Memory B cell (primary cell): Measurements from ENCODE around the gene MAP2K3.

Experiments used
- ATAC-seq: fragments of 150-1000 bp; cut with Tn5 transposase; 2 replicates; pipeline ENCODE4 v1.10.0; 2021; ENCODE audit warnings: low read depth, mild to moderate bottlenecking, moderate library complexity
- DNase-seq, 2 donors: peaks; one replicate each; pipeline ENCODE4 v3.0.0; 2022; ENCODE audit warnings: low spot score in 2 of 2
- H3K27ac Mint-ChIP-seq: one replicate; pipeline ENCODE4 v1.8.0; 2022; ENCODE audit warnings: mild to moderate bottlenecking, moderate library complexity, mixed read lengths
- H3K27me3 Mint-ChIP-seq: one replicate; pipeline ENCODE4 v1.8.0; 2022; ENCODE audit warnings: mixed read lengths
- H3K36me3 Mint-ChIP-seq: one replicate; pipeline ENCODE4 v1.8.0; 2022; ENCODE audit warnings: mild to moderate bottlenecking, mixed read lengths
- H3K4me1 Mint-ChIP-seq: one replicate; pipeline ENCODE4 v1.8.0; 2022; ENCODE audit warnings: mixed read lengths
- H3K4me3 Mint-ChIP-seq: one replicate; pipeline ENCODE4 v1.8.0; 2022; ENCODE audit warnings: mild to moderate bottlenecking, moderate library complexity, mixed read lengths
- H3K9me3 Mint-ChIP-seq: one replicate; pipeline ENCODE4 v1.8.0; 2022; ENCODE audit warnings: mixed read lengths

Gene MAP2K3

GRCh38 chr17:21354796-21355385 lies 70.4 kb downstream of the MAP2K3 start:
- H3K36me3 Mint-ChIP-seq, result peaks cover 2% of the 10 kb centered on the region
- no peak overlapping the region for H3K4me3 Mint-ChIP-seq
- peaks cover 17% of the 10 kb centered on the region for H3K27me3 Mint-ChIP-seq
- H3K27ac Mint-ChIP-seq, result no peak overlapping the region
- peaks cover 3% of the 10 kb centered on the region for H3K4me1 Mint-ChIP-seq
- ATAC-seq, result no peak
- H3K9me3 Mint-ChIP-seq, result peaks cover 8% of the 10 kb centered on the region
- no peak for DNase-seq

- no peak for ATAC-seq
- peaks cover 2% of the 10 kb centered on the region for H3K36me3 Mint-ChIP-seq
Measured at GRCh38 chr17:21355586-21355985, 71.1 kb downstream of the MAP2K3 start.

GRCh38 chr17:21356537-21357127 lies 72.1 kb downstream of the MAP2K3 start:
- Mint-ChIP-seq H3K27ac (no peak overlapping the region), H3K36me3 (peaks cover 2% of the 10 kb centered on the region), H3K4me1 (peaks cover 4% of the 10 kb centered on the region), H3K27me3 (peaks cover 17% of the 10 kb centered on the region), H3K4me3 (no peak overlapping the region), H3K9me3 (peaks cover 8% of the 10 kb centered on the region)
- DNase-seq, result no peak
- no peak for ATAC-seq

More at GRCh38 chr17:21355586-21355985, 71.1 kb downstream of the MAP2K3 start:
- peaks cover 17% of the 10 kb centered on the region for H3K27me3 Mint-ChIP-seq
- no peak for DNase-seq
- H3K9me3 Mint-ChIP-seq, result peaks cover 8% of the 10 kb centered on the region
- no peak overlapping the region for H3K4me3 Mint-ChIP-seq
- H3K4me1 Mint-ChIP-seq, result peaks cover 4% of the 10 kb centered on the region
- no peak overlapping the region for H3K27ac Mint-ChIP-seq

- ATAC-seq, result no peak
- peaks cover 8% of the 10 kb centered on the region for H3K9me3 Mint-ChIP-seq
- DNase-seq, result no peak
- peaks cover 2% of the 10 kb centered on the region for H3K36me3 Mint-ChIP-seq
- no peak overlapping the region for H3K27ac Mint-ChIP-seq
- H3K4me1 Mint-ChIP-seq, result peaks cover 4% of the 10 kb centered on the region
- H3K4me3 Mint-ChIP-seq, result no peak overlapping the region
- peaks cover 17% of the 10 kb centered on the region for H3K27me3 Mint-ChIP-seq
Measured at GRCh38 chr17:21357281-21357680, 72.8 kb downstream of the MAP2K3 start.

- peaks cover 8% of the 10 kb centered on the region for H3K9me3 Mint-ChIP-seq
- H3K4me3 Mint-ChIP-seq, result no peak overlapping the region
- H3K27me3 Mint-ChIP-seq, result peaks cover 17% of the 10 kb centered on the region
- ATAC-seq (no peak), DNase-seq (no peak)
- peaks cover 4% of the 10 kb centered on the region for H3K4me1 Mint-ChIP-seq
- H3K27ac Mint-ChIP-seq, result no peak overlapping the region
- H3K36me3 Mint-ChIP-seq, result peaks cover 2% of the 10 kb centered on the region
Measured at GRCh38 chr17:21357696-21358656, 73.5 kb downstream of the MAP2K3 start.

GRCh38 chr17:21358682-21359482 lies 74.4 kb downstream of the MAP2K3 start:
- Mint-ChIP-seq H3K4me3 (no peak overlapping the region), H3K4me1 (peaks cover 4% of the 10 kb centered on the region), H3K36me3 (peaks cover 2% of the 10 kb centered on the region), H3K27ac (no peak overlapping the region), H3K9me3 (peaks cover 8% of the 10 kb centered on the region), H3K27me3 (peaks cover 12% of the 10 kb centered on the region)
- DNase-seq (no peak), ATAC-seq (no peak)

GRCh38 chr17:21359483-21359840 lies 75.0 kb downstream of the MAP2K3 start:
- Mint-ChIP-seq H3K9me3 (peaks cover 10% of the 10 kb centered on the region), H3K4me1 (peaks cover 4% of the 10 kb centered on the region), H3K27ac (no peak overlapping the region), H3K4me3 (no peak overlapping the region), H3K27me3 (peaks cover 12% of the 10 kb centered on the region), H3K36me3 (peaks cover 2% of the 10 kb centered on the region)
- ATAC-seq (no peak), DNase-seq (no peak)

- peaks cover 2% of the 10 kb centered on the region for H3K36me3 Mint-ChIP-seq
- ATAC-seq, result no peak
- no peak overlapping the region for H3K4me3 Mint-ChIP-seq
- no peak overlapping the region for H3K27ac Mint-ChIP-seq
- peaks cover 12% of the 10 kb centered on the region for H3K27me3 Mint-ChIP-seq
- no peak for DNase-seq
- peaks cover 4% of the 10 kb centered on the region for H3K4me1 Mint-ChIP-seq
- peaks cover 10% of the 10 kb centered on the region for H3K9me3 Mint-ChIP-seq
Measured at GRCh38 chr17:21360048-21360447, 75.5 kb downstream of the MAP2K3 start.

GRCh38 chr17:21361020-21361809 lies 76.7 kb downstream of the MAP2K3 start:
- ATAC-seq (no peak), DNase-seq (no peak)
- Mint-ChIP-seq H3K36me3 (peaks cover 2% of the 10 kb centered on the region), H3K27ac (no peak overlapping the region), H3K9me3 (peaks cover 10% of the 10 kb centered on the region), H3K27me3 (peaks cover 12% of the 10 kb centered on the region), H3K4me1 (peaks cover 4% of the 10 kb centered on the region), H3K4me3 (no peak overlapping the region)

GRCh38 chr17:21362331-21362931 lies 77.9 kb downstream of the MAP2K3 start:
- peaks cover 4% of the 10 kb centered on the region for H3K4me1 Mint-ChIP-seq
- DNase-seq (no peak), ATAC-seq (no peak)
- H3K36me3 Mint-ChIP-seq, result no peaks in the 10 kb centered on the region
- H3K27ac Mint-ChIP-seq, result no peak overlapping the region
- no peak overlapping the region for H3K4me3 Mint-ChIP-seq
- H3K27me3 Mint-ChIP-seq, result peaks cover 2% of the 10 kb centered on the region
- H3K9me3 Mint-ChIP-seq, result peaks cover 2% of the 10 kb centered on the region

- Mint-ChIP-seq H3K27me3 (peaks cover 1% of the 10 kb centered on the region), H3K36me3 (no peaks in the 10 kb centered on the region), H3K9me3 (peaks cover 2% of the 10 kb centered on the region), H3K4me1 (peaks cover 12% of the 10 kb centered on the region), H3K27ac (no peak overlapping the region), H3K4me3 (no peak overlapping the region)
- ATAC-seq (no peak), DNase-seq (no peak)
Measured at GRCh38 chr17:21363776-21364642, 79.5 kb downstream of the MAP2K3 start.
